Myometrial cell (primary cell): ENCODE measurements around the gene RPS6KB2. TPM values are rescaled to one million over a fixed set of nuclear protein-coding genes. Genes with fewer than 3 reads are reported as not detected.

Experiments used
- total RNA-seq: library from RNA; depleted of rRNA; stranded (reverse); fragments of >200 nt; gene quantifications from 2 replicates; pipeline ENCODE4 v1.2.3, GENCODE V29; 2015

Gene RPS6KB2
- 64.0 and 77.3 TPM in 2 replicates for total RNA-seq

DNA sequence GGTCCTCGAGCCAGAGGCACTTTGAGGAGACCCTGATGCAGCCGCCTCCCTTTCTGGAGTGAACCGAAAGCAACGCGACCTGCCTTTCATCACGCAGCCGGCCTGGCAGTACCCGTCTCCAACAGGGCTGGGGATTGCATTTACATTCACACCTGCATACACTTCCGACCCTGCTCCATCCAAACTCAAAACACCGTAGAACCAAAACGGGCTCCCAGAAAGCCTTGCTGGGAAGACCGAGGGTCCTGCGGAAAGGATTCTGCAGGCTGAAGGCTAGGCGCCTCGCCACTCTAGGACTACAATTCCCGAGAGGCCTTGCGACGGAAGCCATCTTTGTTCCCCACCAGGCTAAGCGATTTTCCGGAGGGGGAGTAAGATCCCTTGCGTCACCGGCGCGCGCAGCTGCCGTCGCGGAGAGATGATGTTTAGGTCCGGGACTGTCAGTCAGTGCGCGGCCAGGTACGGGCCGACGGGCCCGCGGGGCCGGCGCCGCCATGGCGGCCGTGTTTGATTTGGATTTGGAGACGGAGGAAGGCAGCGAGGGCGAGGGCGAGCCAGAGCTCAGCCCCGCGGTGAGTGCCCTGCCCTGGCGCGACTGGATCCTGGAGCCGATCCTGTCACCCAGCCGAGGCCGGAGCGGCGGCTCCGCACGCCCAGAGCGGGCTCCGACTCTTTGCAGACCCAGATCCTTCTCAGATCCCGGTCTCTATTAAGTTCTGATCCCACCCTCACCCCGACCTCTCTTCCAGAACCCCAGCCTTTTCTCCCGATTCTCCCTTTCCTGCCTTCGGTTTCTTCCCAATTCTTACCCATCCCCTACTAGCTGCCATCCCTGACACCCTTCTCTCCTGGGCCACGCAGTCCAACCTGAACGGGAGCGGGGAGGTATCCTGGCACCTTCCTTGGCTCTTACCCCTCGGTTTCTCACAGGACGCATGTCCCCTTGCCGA is at the start of gene RPS6KB2:
Gene RPS6KB2 (plus strand): TSS at position 443 of the 950 bp plus-strand sequence. CDS start 52 bp downstream, at position 495.

DNA sequence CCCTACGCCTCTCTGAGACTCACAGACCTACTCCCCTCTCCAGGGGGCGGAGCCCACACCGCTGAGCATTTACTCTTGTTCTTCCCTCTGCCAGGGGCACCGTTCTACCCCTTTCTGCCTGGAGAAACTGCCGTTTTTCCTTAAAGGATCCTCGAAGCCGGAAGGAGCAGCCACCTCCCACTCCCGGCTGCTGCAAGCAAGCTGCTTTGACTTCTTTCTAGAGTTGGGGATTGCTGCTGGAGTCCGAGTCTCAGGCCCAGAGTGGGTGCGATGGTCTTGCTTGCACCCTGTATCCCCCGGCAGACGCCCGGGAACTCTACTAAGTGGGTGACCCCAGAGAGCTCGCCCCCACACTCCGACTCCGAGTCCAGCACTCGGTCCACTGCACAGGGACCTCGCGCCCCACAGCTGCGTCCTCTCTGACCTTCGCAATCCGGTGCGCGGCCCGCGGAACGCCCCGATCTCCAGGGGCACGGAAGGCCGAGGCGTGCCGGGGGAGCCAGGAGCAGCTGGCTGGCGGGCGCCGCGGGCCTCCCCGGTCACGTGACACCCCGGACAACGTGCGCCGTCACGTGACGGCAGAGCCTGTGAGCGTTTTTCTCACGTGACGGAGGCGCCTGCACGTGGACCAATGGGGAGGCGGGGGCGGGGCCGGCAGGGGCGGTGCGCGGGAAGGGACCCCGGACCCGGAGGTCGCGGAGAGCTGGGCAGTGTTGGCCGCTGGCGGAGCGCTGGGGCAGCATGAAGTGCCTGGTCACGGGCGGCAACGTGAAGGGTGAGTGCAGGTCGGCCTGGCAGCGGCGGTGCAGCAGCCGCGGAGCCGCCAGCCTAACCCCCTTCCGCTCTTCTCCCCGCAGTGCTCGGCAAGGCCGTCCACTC is 36.8 kb upstream of the RPS6KB2 start, which contains the start of gene RAD9A:
Gene RAD9A (plus strand): TSS at position 683 of the 879 bp plus-strand sequence. CDS start 59 bp downstream, at position 742.

DNA sequence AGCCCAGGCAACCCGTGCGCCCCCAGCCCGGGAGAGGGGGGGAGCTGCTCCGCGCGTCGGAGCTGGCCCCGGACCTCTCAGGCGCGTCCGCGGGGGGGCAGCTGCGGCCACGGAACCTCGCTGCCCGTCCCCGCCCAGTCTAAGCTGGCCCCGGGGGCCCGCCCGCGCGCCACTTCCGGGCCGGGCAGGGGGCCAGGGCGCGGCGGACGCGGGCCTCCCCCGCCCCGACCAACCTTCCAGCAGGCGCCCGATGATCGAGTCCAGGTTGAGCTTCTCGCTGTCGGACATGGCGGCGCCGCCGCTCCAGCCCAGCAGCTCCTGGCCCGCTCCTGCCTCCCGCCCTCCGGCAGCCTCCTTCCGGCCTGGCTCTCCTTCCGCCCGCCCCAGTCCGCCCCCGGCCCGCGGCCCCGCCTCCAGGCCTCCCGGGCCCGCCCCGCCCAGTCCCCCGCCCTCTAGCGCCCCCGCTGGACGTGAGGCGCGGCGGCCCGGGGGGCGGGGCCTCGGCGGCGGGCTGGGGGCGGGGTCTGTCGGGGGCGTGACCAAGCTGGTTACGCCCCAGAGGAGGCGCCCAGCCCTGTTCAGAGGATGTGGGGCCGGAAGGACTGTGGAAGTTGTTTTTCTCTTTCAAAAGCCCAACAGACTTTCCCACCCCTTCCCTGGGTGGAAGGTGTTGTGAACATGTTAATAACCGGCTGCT is 26.7 kb upstream of the RPS6KB2 start, which contains the start of gene PPP1CA:
Gene PPP1CA (minus strand): TSS at position 364 of the 697 bp plus-strand sequence. CDS start 76 bp downstream, at position 288.

DNA sequence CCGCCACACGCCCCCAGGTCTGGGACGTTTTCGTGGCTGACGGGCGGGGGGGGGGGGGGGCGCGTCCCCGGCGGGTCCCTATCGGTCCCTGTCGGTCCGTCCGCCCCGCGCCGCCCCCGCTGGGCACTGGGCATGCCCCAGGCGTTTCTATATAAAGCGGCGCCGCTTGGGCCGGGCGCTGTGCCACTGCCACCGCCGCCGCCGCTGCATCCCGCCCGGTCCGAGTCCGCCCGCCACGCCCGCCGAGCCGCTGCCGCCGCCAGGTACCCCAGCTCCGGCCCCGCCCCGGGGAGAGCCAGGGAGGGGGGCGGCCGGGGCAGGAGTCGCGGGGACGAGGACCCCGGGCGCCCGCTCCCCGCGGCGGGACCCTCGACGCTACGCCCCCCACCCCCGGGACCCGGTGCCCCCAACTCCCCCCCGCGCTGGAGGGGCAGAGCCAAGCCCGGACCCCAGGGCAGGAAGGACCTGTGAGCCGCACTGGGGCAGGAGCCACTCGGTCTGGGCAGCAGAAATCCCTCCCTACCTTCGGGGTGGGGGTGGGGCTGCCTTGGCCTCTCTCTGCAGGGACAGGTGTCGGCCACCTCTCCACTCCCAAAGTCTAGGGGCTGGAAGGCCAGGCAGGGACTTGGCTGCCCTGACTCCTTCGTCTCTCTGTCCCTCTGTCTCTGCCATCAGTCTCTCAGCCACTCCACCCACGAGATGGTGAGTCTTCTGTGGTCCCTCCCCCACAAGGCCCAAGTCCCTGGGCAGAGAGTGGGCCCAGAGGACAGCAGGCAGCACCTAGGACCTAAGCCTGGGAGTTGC is 12.6 kb upstream of the RPS6KB2 start, which contains the start of gene CARNS1:
Gene CARNS1 (plus strand): TSS at position 178 of the 804 bp plus-strand sequence. CDS start 522 bp downstream, at position 700.

DNA sequence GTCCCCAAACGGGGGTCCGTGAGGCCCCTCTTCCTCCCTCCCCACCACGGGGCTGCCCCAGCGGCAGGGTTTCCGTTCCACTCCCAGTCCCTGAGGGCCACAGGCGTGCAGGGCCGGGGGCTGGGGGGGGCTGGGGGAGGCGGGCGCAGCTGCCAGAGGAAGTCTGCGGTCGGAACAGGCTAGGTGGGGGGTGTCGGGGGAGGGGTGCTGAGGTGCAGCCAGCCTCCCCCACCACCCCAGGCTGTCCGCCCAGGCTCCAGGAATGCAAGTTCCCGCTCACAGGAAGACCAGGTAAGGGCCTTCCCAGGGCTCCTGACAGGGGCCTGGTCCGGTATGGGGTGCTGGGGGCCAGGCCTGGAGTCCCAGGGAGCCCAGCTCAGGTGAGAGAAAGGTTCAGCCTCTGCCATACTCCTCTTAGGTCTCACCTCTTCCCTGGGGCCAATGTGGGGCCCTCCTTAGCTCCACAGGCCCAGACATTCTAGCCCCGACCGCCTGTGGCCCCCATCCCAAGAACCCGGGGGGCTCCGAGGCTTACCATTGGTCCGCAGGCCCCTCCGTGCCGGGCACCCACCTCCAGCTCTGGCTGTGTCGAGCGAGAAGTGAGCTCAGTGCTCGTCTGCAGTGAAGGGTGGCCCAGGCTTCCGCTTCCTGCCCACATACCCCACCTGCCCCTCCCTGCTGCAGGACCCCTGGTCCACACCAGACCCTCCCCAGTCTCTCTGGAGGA is 9.0 kb downstream of the RPS6KB2 start, which contains the start of gene PTPRCAP:
Gene PTPRCAP (minus strand): TSS at position 601 of the 727 bp plus-strand sequence. CDS start 63 bp downstream, at position 538.

DNA sequence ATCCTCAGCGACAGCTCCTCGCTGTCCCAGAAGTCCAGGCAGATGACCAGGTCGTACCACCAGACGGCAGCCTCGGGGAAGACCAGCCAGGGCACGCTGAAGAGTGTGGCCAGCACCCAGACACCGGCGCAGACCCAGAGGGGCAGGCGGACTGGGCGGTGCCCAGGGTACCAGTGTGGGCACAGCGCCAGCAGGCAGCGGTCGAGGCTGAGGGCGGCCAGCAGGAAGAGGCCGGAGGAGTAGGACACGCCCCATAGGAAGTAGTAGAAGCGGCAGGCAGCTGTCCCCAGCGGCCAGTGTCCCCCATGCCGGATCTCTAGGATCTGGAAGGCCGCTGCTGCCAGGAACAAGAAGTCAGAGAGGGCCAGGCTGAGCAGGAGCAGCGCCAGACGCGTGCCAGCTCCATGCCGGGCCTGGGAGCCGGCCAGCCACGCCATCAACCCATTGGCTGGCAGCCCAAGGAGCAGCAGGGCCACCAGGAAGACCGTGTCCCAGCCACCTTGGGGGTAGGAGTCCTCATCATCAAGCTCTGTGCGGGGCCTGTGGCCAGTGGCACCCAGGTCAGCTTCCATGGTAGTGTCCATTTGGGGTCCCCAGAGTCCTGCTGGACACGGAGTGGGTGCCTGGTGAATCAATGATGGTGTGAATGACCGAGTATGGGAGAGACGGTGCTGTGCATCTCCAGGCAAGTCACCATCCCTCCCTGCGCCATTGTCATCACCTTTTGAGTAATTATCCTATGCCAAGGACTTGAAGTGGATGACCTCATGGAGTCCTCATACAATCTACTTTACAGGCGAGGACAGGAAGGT is 24.1 kb downstream of the RPS6KB2 start, which contains the start of gene GPR152:
Gene GPR152 (minus strand): TSS at position 589 of the 812 bp plus-strand sequence. CDS start 5 bp downstream, at position 584.

DNA sequence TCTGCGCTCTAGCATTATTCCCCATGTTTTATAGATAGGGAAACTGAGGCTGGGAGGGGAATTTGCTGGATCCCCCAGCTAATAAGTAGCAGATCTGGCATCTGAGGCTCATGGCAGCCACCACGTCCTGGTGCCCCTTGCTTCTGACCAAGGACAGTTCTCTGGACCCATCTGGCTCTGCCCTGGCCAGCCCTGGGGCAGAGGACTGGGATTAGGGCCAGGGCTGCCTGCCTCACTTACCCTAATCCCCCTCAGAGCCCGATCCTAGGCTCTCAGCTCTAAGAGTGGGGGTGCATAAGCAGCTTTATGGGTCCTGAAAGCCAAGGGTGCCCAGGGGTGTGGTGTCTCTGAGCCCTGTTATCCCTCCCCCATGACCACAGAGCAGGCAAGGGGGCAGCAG is 26.8 kb downstream of the RPS6KB2 start, which contains the start of gene CABP4:
Gene CABP4 (plus strand): TSS at position 301 of the 400 bp plus-strand sequence. CDS start 70 bp downstream, at position 371.

DNA sequence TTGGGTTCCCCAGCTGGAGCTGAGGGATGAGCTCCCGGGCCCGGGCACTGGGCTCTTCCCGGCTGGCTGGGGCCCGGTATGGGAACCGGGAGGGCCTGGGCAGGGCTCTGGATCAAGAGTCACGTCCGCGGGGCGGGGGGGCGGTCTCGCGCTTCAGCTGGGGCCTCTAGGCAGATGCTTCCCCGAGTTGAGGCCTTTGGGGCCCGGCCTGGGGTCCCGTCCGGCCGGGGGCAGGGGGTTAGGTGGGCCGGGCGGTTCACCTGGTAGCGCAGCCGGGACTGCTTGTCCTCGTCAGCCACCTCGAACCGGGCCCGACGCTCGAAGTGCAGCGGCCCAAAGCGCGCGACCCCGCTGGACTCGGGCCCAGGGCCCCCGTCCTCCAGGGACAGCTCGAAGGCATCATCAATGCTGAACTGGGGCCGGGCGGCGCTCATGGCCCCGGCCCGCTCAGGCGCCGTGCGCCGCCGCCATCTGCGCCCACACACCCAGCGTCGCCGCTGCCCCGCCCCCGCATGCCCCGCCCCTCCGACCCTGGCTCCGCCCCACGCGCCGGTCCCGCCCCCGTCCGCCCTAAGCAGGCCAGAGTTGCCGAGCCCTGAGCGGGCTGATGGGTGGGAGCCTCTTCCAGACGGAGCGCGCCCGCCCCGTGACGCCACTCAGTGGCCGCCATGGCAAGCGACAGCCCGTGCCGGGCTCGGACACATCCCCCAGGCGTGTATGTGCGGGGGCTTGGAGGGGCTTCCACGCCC is 40.6 kb downstream of the RPS6KB2 start, which contains the start of gene TMEM134:
Gene TMEM134 (minus strand): TSS at position 493 of the 749 bp plus-strand sequence. CDS start 59 bp downstream, at position 434.

DNA sequence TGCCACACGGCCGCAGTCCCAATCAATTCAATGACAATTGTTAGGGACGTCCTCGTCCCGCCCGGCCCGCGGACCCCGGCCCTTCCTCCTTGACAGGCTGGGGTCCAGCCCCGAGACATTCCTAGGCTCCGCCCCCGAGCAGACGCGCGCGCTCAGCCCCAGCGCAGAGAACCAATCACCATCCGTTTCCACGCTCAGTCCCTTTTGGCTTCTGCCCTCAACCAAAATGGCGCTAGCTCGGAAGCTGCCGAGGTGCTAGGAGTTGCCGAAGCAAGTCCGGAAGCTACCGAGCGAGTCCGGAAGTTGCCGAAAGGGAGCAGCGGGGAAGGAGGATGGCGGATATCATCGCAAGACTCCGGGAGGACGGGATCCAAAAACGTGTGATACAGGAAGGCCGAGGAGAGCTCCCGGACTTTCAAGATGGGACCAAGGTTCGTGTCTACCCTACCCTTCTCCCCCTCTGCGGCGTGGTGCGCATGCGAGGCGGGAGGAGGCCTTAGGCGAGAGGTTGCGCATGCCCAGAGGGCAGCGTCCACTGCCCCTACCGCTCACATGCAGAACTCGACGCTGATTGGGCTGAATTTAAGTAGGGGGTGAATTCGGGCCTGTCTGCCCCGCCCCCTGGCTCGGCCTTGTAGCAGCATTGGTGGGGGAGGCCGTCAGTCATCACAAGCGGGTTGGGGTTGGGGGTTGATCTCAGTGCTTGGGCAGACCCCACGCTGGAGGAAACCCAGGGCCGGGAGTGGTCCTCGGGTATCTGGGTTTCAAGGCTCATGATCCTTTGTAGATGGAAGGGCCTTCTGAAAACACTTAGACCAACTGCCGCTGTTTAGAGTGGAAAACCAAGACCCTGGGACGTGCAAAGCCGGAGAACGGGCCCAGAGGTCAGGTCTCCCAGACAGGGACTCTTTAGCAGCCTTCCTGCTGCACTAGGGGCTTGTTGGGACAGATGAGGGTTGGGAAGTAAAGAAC is 54.8 kb downstream of the RPS6KB2 start, which contains the start of gene AIP:
Gene AIP (plus strand): TSS at position 200 of the 972 bp plus-strand sequence. CDS start 133 bp downstream, at position 333.

Other genes with a start within 250 kb of the RPS6KB2 start
- 39.5 and 46.4 TPM in 2 replicates for gene GRK2, start 162.0 kb upstream of the RPS6KB2 start, total RNA-seq
- 30.8 and 31.9 TPM in 2 replicates for gene ANKRD13D, start 139.2 kb upstream of the RPS6KB2 start, total RNA-seq
- 11.5 and 16.7 TPM in 2 replicates for gene SSH3, start 125.0 kb upstream of the RPS6KB2 start, total RNA-seq
- 123 and 166 TPM in 2 replicates for gene POLD4, start 74.9 kb upstream of the RPS6KB2 start, total RNA-seq
- 6.3 and 11.2 TPM in 2 replicates for gene CLCF1, start 54.9 kb upstream of the RPS6KB2 start, total RNA-seq
- 3.0 and 6.1 TPM in 2 replicates for gene RAD9A, start 36.5 kb upstream of the RPS6KB2 start, total RNA-seq
- 306 and 335 TPM in 2 replicates for gene PPP1CA, start 26.6 kb upstream of the RPS6KB2 start, total RNA-seq
- not detected in 2 replicates for gene TBC1D10C, start 24.4 kb upstream of the RPS6KB2 start, total RNA-seq
- 0.86 TPM in 1 of 2 replicates, not detected in the other for gene CARNS1, start 12.8 kb upstream of the RPS6KB2 start, total RNA-seq
- 0.89 TPM in 1 of 2 replicates, not detected in the other for gene PTPRCAP, start 9.2 kb downstream of the RPS6KB2 start, total RNA-seq
- gene CORO1B, start 15.0 kb downstream of the RPS6KB2 start, total RNA-seq = 109 and 128 TPM in 2 replicates
- not detected in 2 replicates for gene GPR152, start 24.2 kb downstream of the RPS6KB2 start, total RNA-seq
- not detected in 2 replicates for gene CABP4, start 26.9 kb downstream of the RPS6KB2 start, total RNA-seq
- gene TMEM134, start 40.8 kb downstream of the RPS6KB2 start, total RNA-seq = 27.4 and 56.9 TPM in 2 replicates
- gene AIP, start 54.5 kb downstream of the RPS6KB2 start, total RNA-seq = 63.6 and 75.2 TPM in 2 replicates
- gene PITPNM1, start 76.9 kb downstream of the RPS6KB2 start, total RNA-seq = 29.2 and 30.3 TPM in 2 replicates
- gene CDK2AP2, start 79.7 kb downstream of the RPS6KB2 start, total RNA-seq = 41.2 and 48.4 TPM in 2 replicates
- gene CABP2, start 95.0 kb downstream of the RPS6KB2 start, total RNA-seq = not detected in 2 replicates
- gene GSTP1, start 155.3 kb downstream of the RPS6KB2 start, total RNA-seq = 1,006 and 1,636 TPM in 2 replicates
- 248 and 322 TPM in 2 replicates for gene NDUFV1, start 178.4 kb downstream of the RPS6KB2 start, total RNA-seq
- gene NUDT8, start 201.4 kb downstream of the RPS6KB2 start, total RNA-seq = 13.6 and 14.1 TPM in 2 replicates
- gene TBX10, start 211.3 kb downstream of the RPS6KB2 start, total RNA-seq = not detected in 2 replicates
- gene ACY3, start 222.2 kb downstream of the RPS6KB2 start, total RNA-seq = 0.35 TPM in 1 of 2 replicates, not detected in the other
- not detected in 2 replicates for gene ALDH3B2, start 246.1 kb downstream of the RPS6KB2 start, total RNA-seq